GM19395 (cell line): ENCODE measurements around the gene AKNAD1.

ENCODE experiments used
- ATAC-seq: cut with Tn5 transposase; IDR thresholded peaks from one replicate; pipeline ENCODE4 v1.9.1; 2021; ENCODE audit warnings: mild to moderate bottlenecking, moderate library complexity; ENCODE audit not compliant: unreplicated experiment

AKNAD1 gene

DNA sequence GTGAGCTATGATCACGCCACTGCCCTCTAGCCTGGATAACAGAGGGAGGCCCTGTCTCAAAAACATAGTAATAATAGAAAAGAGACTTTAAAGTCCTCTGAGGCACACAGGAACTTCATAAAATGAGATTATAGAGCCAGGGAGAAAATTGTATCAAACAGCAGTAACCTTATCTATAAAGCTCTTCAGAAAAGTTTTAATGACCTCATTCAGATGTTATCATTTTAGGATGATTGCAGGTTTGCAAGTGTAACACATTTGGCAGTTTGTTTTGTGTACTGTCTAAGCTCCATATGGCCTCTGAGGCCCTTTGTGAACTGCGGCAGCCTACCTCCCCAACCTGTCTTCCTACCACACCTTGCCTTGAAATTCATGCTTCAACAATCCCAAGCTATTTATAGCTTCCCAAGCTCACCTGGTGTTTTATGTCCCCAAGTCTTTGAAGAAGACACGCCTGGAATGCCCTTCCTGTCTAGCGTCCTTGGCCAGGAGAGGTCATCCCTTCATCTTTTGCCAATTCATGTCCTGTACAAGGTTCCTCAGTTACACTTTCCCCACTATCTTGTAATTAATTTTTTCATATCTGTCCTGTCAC lies 8.5 kb upstream of the AKNAD1 start:
- ATAC-seq: no peak

DNA sequence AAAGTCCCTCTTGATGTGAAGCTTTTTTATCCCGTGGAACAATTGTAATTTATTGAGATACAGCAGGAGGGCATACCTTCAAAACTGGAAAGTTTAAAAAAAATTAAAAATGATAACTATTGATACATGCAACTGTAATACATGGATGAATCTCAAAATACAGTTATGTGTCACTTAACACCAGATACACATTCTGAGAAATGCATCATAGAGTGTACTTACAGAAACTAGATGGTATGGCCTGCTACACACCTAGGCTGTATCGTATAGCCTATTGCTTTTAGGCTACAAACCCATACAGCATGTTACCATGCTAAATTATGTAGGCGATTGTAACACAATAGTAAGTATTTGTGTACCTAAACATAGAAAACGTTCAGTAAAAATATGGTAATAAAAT lies 7.1 kb upstream of the AKNAD1 start:
- no peak for ATAC-seq

DNA sequence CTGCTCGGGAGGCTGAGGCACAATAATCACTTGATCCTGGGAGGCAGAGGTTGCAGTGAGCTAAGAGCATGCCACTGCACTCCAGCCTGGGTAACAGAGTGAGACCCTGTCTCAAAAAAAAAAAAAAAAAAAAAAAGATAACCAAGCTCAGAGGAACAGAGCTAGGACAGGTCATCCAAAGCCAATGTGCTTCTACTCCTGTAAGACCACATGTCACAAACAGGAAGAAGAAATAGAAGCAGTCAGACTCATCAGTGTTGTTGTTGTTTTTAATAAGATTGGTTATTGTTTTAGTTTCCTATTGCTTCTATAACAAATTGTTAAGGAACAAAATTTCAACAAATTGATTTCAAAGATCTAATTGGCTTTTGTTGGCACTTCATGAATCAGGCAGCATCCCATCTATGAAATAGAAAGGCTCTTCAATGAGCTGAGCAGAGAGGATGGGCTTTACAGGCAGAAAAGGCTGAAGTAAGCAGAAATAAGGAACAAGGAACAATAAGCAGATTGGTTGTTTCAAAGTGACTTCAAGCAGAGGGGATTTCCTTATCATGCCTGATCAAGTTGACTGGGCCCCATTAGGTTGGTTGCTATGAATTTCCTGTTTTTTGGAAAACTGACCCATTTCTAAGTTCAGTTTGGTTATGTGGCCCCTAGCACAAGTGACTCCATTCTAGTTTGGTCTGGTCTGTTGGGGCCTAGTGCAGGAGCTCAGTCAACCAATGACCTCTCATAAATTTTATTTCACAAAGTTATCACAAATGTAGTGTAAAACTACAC lies 6.0 kb upstream of the AKNAD1 start:
- no peak for ATAC-seq

DNA sequence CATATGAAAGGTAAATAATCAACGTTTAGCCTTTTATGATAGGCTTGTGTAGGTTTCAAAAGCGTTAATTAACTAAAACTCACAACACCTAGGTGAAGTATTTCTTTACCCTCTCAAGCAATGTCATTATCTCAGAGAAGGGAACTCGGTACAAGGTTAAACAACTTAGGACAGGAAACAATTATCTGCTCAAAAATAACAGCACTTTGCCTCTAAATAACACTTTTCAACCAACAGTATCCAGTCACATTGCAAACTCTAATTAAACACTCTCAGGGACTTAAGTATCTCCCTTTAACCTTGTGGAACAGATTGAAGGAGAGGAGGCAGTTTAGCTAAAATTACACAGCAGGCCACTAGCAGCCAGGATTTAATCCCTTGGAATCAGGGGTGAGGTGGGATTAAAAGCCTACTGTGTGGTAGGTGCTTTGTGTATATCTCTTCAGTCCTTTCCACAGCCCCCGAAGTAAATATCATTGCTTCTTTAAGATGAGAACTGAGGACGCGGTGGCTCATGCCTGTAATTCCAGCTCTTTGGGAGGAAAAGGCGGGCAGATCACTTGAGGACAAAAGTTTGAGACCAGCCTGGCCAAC lies 5.2 kb upstream of the AKNAD1 start:
- no peak for ATAC-seq

DNA sequence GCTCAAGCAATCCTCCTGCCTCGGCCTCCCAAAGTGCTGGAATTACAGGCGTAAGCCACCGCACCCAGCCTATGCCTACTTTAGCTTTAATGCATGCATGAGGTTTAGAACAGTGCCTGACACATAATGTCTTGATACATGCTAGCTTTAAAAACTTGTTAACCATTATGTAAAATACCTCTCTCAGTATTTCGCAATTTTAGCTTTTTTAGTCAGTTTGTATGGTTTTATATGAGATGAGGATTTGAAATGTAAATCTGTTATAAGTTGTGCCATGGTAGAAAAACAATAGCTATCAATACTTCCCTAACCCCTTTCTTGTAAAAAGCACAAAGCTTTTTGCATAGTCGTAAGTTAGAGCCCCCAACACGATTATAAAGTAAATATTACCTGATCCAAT lies 4.7 kb upstream of the AKNAD1 start:
- no peak for ATAC-seq

DNA sequence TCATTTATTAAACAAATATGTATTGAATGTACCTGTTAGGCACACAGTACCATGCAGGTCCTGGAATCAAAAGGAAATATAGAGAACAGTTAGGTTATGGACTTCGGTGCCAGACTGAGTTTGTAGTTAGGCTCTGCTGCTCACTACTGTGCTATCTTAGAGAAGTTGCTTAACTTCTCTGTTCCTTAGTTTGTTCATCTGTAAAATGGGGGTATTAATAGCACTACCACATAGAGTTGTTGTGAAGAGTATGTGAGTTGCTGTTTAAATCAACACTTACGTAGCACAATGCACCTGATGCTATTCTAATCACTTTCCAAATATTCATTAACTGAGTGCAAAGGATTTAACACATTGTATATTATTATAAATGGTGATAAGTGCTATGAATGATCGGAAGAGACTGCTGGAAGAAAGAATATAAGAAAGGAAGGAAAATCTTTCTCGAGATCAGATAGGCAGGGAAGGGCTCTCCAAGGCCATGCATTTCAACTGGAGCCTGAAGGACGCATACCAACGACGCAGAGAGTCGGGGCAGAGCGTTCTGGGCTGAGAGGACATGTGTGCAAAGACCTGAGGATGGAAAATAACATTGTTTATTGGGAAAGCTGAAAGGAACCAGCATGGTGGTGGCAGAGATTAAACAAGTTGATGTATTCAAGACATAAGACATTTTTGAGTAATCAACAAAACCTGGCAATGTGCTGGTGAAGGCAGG lies 3.5 kb upstream of the AKNAD1 start:
- no peak for ATAC-seq

DNA sequence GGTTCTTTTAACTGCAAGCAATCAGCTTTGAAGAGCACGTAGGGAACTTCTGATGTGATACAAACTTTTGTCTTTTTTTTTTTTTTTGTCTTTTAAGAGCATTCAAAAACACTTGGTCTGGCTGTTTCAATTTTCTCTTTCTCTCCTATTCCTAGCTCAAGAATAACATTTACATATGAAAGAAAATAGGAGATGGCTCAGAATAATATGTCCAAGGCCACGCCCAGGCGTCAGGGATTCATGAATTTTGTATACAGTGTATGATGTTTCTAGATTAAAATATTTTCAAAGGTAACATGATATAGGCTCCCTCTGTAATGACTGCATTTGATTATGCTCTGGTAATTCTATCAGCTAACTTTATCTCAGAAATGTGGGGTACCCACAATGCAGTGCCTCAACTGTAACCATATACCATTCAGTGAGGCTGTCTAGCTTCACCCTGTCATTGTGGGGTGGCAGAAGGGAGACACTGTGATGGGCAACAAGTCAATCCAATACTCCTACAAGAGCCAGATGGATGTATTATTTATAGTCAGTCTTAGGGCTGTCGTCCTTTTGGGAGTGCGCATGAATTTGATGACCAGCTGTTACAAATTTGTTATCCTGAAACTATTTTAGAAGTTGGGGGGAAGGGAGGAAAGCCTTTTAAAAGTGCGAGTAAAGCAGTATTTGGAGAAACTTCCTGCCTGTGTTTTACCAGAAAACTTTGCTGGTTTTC lies 1.5 kb upstream of the AKNAD1 start:
- no peak for ATAC-seq

DNA sequence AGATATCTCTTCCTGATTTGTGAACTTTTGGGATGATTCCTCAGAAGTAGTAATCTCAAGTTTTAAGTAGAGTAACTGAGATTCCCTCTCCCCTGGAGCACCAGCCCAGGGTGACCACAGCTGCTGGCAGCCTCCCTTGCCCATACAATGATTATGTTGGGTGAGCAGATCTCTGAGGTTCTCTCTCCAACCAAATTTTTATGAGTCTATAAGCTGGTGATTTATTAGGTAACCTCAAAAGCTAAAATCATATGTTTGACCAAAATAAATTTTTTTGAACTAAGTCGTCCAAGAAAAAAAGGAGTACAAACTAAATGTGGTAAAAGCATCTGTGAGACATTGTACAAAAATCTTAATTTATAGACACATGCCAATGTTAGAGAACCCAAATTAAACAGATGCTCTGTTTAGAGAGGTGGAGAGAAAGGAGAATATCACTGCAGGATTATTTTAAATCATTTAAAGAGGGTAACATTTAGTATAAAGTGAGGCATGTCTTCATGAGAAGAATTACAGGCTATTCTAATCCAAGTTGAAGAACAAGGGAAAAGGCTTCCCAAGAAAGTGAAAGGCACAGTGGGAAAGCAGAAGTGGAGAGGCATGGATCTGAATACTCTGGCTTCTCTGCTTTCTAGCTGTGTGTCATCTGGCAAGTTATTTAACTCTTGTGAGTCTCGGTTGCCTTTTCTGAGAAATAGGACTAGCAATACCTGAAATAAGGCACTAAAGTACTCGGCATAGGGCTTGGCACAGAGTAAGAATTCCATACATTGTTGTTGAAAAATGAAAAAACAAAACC lies 2.5 kb downstream of the AKNAD1 start:
- no peak for ATAC-seq

DNA sequence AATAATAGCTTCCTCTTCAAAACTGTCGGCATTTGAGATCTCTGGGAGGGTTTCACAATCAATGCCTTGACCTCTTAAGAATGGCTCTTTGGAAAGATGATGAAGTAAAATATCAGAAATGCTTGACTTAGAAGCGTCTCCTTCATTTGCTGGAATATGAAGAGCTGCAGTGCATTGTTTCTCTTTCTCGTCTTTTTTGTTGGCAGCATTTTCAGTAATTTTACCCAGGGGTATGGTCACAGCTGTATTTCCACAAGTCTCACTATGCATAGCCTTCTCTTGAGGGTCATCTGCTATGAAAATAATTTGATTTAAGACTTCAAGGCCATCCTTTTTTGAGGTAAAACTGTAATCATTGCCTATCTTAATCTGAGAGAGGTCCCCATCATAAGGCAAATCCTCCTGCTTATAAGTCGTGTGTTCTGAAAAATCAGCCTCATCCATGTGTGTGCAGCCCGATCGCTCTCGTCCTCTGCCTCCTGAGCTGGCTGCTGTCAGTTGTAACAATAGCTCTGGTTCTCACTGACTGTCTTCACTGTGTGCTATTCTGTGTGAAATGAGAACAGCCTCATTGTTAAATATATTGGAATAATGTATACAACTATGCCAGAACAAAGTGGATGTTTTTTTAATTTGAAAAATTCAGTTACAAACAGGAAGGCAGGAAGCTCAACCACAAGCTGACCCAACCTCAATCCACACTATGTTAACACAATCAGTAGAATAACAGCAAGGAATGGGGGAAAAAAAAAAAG lies 4.5 kb downstream of the AKNAD1 start:
- ATAC-seq: no peak

DNA sequence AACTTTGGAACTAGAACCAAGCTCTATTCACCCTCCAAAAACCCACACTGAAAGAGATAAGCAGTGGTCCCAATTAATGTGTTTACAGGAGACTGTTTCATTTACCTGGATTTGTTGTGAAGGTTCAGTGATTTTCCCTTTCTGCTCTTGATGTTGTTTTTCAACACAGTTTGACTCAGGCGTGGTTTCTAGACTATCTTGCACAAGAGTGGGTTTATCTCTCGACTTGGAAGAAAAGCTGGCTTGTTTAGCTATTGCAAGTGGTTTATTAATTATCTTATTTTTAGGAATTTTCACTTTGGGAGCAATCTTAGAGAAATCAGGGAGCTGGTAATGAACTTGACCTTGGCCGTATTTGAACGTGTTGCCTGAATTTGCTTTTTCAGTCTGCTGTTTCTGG lies 5.3 kb downstream of the AKNAD1 start:
- no peak for ATAC-seq

DNA sequence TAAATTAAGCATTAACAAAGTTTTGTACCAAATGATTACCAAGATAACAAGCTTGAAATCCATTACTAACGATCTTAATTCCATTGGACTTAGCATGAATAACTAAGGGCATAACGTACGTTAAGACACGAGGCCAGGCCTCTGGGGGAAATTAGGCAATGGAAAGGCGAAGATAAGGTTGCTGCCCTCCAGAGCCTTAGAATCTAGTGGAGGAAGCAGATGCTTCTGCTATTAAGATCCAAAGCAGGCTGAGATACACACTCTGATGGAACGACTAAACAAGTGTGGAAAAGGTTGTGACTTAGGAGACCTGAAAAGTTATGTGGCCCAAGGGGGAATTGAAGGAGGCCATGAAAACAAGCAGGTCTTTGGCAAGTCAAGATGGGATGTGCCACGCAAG lies 6.0 kb downstream of the AKNAD1 start:
- no peak for ATAC-seq

DNA sequence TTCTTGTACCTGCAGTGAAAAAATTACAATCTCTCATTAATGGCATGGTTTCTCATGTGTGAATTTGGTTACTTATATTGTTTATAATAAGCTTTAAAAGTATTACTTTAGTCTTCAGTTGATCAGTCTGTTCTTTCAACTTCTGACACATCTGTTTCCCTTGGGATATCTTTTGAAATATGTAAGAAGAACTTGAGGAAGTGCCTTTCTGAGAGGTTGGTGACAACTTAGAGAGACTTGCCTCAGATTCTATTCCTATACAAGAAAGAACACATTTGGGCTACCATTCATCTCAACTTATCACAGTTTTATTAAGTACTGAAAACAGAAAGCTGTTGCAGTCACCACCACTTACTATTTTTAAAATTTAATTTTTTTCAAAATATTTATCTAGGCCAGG lies 8.1 kb downstream of the AKNAD1 start:
- no peak for ATAC-seq

DNA sequence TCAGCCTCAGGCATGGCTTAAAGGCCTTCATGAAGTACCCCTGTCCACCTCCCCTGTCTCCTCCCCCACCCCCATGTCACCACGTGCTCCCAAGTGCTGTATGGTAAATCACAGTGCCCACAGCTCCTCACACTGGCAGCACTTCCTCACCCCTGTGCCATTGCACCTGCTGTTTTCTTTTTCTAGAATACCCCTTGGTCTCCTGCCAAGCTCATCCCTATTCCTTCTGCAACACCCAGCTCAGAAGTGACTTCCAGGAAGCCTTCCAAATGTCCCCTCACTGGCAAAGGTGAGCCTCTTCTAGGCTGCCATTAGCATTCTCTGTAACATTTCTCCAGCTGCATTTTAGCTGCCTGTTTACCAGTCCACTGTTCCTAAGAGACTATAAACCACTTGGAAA lies 9.4 kb downstream of the AKNAD1 start:
- no peak for ATAC-seq

DNA sequence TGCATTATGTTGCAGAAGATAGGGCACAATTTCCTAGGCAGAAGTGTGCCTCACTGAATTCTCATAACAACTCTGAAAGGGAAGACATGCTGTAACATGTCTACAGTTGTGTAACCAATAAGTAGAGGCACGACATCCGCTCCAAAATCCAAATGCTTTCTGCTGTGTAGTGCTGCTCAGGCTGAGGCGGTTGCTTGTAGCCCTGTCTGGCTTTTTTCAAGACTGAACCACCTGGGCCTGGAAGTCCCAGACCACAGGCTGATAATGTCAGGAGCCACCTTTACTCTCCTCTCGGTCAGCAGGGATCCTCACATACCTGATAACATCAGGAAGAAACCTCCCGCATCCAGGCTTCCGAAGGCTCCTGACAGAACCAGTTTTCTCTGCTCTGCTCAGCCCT lies 10.9 kb downstream of the AKNAD1 start:
- ATAC-seq: no peak

DNA sequence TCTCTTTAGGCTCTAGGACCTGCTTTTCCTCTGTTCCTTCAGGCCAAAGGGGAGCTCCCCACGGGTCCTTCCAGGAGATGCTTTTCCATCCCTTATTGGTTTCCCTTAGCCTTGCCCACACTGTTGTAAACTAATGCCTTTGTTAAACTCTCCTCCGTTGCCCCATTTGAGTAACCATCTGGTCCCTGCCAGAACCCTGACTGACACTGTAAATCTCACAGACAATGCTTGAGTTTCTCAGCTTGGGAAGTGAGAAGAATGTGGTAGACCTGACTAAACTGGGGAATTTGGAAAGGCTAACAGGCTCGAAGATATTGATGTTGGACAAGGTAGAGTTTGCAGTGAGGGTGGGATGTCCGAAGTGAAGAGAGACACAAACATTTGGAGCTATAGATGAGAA lies 11.4 kb downstream of the AKNAD1 start:
- ATAC-seq: no peak

DNA sequence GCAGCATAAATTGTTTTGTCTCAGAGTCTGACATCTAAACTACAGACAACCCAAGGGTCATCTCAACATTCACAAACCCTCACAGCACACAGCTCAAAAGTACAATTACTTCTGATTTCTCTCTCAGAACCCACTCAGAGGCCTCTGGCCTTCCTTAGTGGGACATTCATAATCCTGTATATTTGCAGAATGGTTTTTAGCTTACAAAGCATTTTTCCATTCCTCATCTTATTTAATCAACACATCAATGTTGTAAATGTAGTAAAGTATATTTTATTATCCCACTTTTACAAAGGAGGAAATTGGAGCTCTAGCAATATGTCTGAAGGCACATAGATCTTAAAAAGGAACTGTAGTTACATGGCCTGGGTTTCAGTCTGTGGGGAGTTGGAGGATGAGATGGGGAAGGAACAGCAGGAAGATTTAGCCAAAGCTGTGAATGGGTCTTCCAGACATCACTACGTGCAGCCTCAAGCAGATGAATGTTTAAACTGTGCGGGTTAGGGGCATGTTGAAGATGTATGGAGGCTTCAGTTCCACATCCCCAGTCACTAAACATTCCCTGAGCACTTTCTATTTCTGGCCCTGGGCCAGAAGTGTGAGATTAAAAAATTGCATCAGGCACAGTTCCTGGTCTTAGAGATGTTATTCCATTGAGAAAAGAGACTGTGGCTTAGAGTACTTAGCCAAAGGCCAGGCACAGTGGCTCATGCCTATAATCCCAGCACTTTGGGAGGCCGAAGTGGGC lies 13.3 kb downstream of the AKNAD1 start:
- no peak for ATAC-seq

DNA sequence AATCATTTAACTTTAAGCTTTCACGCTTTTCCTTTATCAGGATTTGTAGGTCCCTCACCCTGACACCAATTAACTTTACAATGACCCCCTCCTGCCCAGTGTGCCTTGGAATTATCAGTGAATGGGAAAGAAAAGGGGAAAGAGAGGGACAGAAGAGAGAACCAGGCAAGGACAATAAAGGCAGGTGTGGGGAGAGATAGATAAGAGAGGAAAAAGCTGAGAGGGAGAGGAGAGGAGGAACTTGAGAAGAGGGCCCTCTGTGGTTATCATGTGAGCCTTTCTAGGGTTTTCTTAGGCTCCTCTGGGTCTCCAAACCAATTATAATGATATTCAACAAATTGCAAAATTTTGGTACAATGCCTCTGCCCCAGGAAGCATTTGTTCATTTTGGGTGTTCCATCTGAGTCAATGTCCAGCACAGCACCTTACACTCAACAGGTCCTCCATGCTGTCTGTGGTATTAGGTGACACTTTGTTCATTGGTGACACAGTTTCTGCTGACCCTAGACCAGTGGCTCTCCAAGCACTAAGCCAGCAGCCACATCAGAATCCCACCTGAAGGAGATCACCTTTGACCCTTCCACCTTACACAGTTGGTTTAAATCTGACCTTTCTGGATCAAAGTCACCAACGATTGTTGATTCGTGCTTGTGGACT lies 14.2 kb downstream of the AKNAD1 start:
- ATAC-seq: no peak

DNA sequence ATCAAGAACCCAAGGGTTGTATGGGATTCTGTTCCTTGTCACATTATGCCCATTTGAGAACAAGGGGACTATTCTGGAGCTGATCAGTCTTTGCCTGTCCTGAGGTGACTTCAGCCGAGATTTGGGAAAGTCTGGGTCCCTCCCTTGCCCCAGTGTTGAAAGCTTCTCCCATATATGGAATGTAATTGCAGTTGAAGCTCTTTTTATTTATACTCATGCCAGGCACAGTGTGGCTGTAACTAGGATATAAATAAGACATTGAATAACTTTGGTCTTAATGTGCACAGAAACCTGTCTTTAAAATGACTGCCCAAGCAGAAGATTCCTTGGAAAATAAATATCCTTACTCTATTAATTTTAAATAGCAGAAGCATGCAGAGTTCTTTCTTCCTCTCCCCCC lies 15.2 kb downstream of the AKNAD1 start:
- no peak for ATAC-seq
